ENCODE data around the gene PFN3. TPM values are rescaled to one million over a fixed set of nuclear protein-coding genes. Genes with fewer than 3 reads are reported as not detected.

The PFN3 gene
- total and polyA plus RNA-seq, 2 of the 13 experiments (the other 11 are each of a cell fraction or from before 2014, with no cell fraction given): not detected

GRCh38 chr5:177368869-177369644 is 31.4 kb downstream of the PFN3 start:
- Histone ChIP-seq H3K79me2 (ENCODE audit: insufficient read depth, low read length) (peaks cover 8% of the 10 kb centered on the region), H2AFZ (ENCODE audit: low read length) (no peak overlapping the region), H3K27ac (ENCODE audit: extremely low read length, insufficient read depth, low read length) (peak overlapping the region; percentile 13), H3K4me1 (ENCODE audit: insufficient read depth, low read length) (peaks cover 78% of the 10 kb centered on the region), H3K4me2 (ENCODE audit: low read depth, low read length) (no peak overlapping the region), H3K36me3 (replicated peaks in 1 of 2; ENCODE audit: control insufficient read depth in 1 of 2, insufficient read depth in 2 of 2, low read length in 2 of 2) (0 out of 5 replicates have a peak, but pooled peaks cover 0 to 4% of the 10 kb centered on the region in 2 experiments), H3K9ac (ENCODE audit: insufficient read depth, low read depth, low read length) (no peak overlapping the region), H4K20me1 (ENCODE audit: insufficient read depth, low read length) (no peaks in the 10 kb centered on the region), H3K27me3 (ENCODE audit: control insufficient read depth in 1 of 2, insufficient read depth in 2 of 2, low read length in 2 of 2) (no peaks in the 10 kb centered on the region; a peak in 1 of 5 replicates), H3K9me3 (ENCODE audit: low read length) (no peaks in the 10 kb centered on the region), H3K4me3 (replicated peaks in 1 of 3; ENCODE audit: insufficient read depth in 1 of 3, low read depth in 2 of 3, low read length in 3 of 3) (no peak overlapping the region)
- intact Hi-C loops (cut with micrococcal nuclease; ENCODE audit: unreplicated experiment) (loop anchor here (5.0 kb wide), 1 partner anchor 52 kb away; no protein-coding TSS in a partner anchor), in situ Hi-C loops (cut with HindIII; ENCODE audit: extremely low pct_ligation_motif_present, low pct_unique_long_range_greater_than_20kb) (loop anchor here (25.0 kb wide), 1 partner anchor 832 kb away; the partner anchor contains the start of genes CDHR2 and RNF44)
- 46% methylated on average over 4 of the region's 5 CpGs for WGBS (ENCODE audit: low lambda C conversion rate)
- no TSS peak for BruUV-seq (replicated peaks)
- FAIRE-seq (peak; percentile 63), ATAC-seq (no peak), DNase-seq (ENCODE audit: low spot score) (no peak)
- ChIA-PET CTCF (ENCODE audit: low intra/inter-chr PET ratio, low total read pairs) (no interaction called here), POLR2A (interaction anchor here (0.6 to 7.9 kb wide), 6 partner anchors 8 to 105 kb away, joined by 3 to 239 read pairs (median 6); partner anchors contain the start of gene LMAN2)
- peak; percentile 24; the same call in 1 of the 2 replicates for TF ChIP-seq ZNF263 (CRISPR knock-in tag; IDR thresholded peaks at IDR 0.05)
- TF ChIP-seq IKZF1 (IDR thresholded peaks at IDR 0.05): no peak
- no peak for TF ChIP-seq SALL2 (CRISPR knock-in tag; IDR thresholded peaks at IDR 0.05)
- TF ChIP-seq STAG1 (CRISPR knock-in tag; IDR thresholded peaks at IDR 0.05): peak; percentile 38
- TF ChIP-seq FOXJ3 (CRISPR knock-in tag; IDR thresholded peaks at IDR 0.05; ENCODE audit: borderline replicate concordance): no peak
- TF ChIP-seq ZNF121 (CRISPR knock-in tag; IDR thresholded peaks at IDR 0.05): no peak
- TF ChIP-seq ZNF83 (CRISPR knock-in tag; IDR thresholded peaks at IDR 0.05; ENCODE audit: borderline replicate concordance): no peak
- no peak for TF ChIP-seq ARHGAP35 (CRISPR knock-in tag; IDR thresholded peaks at IDR 0.05; ENCODE audit: borderline replicate concordance)
- no peak for TF ChIP-seq MLX (CRISPR knock-in tag; IDR thresholded peaks at IDR 0.05)
- no peak for TF ChIP-seq SMC3 (IDR thresholded peaks at IDR 0.05; ENCODE audit: low read length)
- TF ChIP-seq NCOA2 (CRISPR knock-in tag; IDR thresholded peaks at IDR 0.05): no peak
- TF ChIP-seq ATF7-NPFF (CRISPR knock-in tag; IDR thresholded peaks at IDR 0.05; ENCODE audit: low read depth): no peak
- TF ChIP-seq PRDM10 (CRISPR knock-in tag; IDR thresholded peaks at IDR 0.05; ENCODE audit: low read depth): no peak
- TF ChIP-seq MLXIP (CRISPR knock-in tag; IDR thresholded peaks at IDR 0.05; ENCODE audit: borderline replicate concordance): no peak
- TF ChIP-seq HNRNPH1 (optimal IDR thresholded peaks at IDR 0.05; ENCODE audit: low read depth, low read length): no peak
- no peak for TF ChIP-seq PCBP2 (optimal IDR thresholded peaks at IDR 0.05; ENCODE audit: low read depth, low read length, poor library complexity, severe bottlenecking)
- TF ChIP-seq ZMYM4 (CRISPR knock-in tag; IDR thresholded peaks at IDR 0.05): no peak
- TF ChIP-seq SETDB1 (CRISPR knock-in tag; IDR thresholded peaks at IDR 0.05; ENCODE audit: borderline replicate concordance): no peak

Data from HepG2 (cell line).